Left ventricle myocardium inferior (tissue), 1 donor: ENCODE measurements around the gene VWDE. TPM values are rescaled to one million over a fixed set of nuclear protein-coding genes. Genes with fewer than 3 reads are reported as not detected.

ENCODE experiments used
- DNase-seq: peaks from one replicate; pipeline ENCODE4 v3.0.0-alpha.2; 2020
- H3K27ac ChIP-seq: fragments of 200-600 bp; replicated peaks from 2 replicates; pipeline ENCODE4 v1.8.0; 2021
- H3K27me3 ChIP-seq: fragments of 200-600 bp; 2 replicates; pipeline ENCODE4 v1.8.0; 2021; ENCODE audit warnings: low read depth
- H3K36me3 ChIP-seq: fragments of 200-600 bp; 2 replicates; pipeline ENCODE4 v1.8.0; 2021
- H3K4me1 ChIP-seq: fragments of 200-600 bp; 2 replicates; pipeline ENCODE4 v1.8.0; 2021
- H3K4me3 ChIP-seq: fragments of 200-600 bp; 2 replicates; pipeline ENCODE4 v1.8.0; 2021; ENCODE audit warnings: mild to moderate bottlenecking, moderate library complexity
- H3K9me3 ChIP-seq: fragments of 200-600 bp; replicated peaks from 2 replicates; pipeline ENCODE4 v1.8.0; 2021
- CTCF ChIP-seq: fragments of 200-600 bp; IDR thresholded peaks from 2 replicates; pipeline ENCODE4 v1.8.0; 2021; ENCODE audit warnings: antibody characterized with exemption, mild to moderate bottlenecking, borderline replicate concordance
- intact Hi-C: fragments of 100-400 bp; cut with micrococcal nuclease; formaldehyde crosslinking; loops from one replicate; pipeline ENCODE4 v1.11.0; 2022
- total RNA-seq: library from RNA; stranded (reverse); fragmentation: NEBNext Ultra II Directional; extraction: Animal tissue kit (Norgen Biotek cat#: 25700); gene quantifications from one replicate; pipeline ENCODE4 v1.2.1, GENCODE V29; 2021
- donor health status: DM: no; HTN: yes; CAD: no; lungs with severe emphysema.

VWDE gene
- total RNA-seq, 1 donor from 2014 or later, result not detected

GRCh38 chr7:12369756-12370155 lies 33.9 kb downstream of the VWDE start:
- TF ChIP-seq CTCF, result no peak
- DNase-seq, result no peak
- H3K27ac ChIP-seq, result no peak overlapping the region
- no peaks in the 10 kb centered on the region for H3K36me3 ChIP-seq
- H3K4me1 ChIP-seq, result no peaks in the 10 kb centered on the region
- no peaks in the 10 kb centered on the region for H3K27me3 ChIP-seq
- intact Hi-C loops, result no loop called here
- no peaks in the 10 kb centered on the region for H3K9me3 ChIP-seq
- H3K4me3 ChIP-seq, result peak overlapping the region; percentile 12

DNA sequence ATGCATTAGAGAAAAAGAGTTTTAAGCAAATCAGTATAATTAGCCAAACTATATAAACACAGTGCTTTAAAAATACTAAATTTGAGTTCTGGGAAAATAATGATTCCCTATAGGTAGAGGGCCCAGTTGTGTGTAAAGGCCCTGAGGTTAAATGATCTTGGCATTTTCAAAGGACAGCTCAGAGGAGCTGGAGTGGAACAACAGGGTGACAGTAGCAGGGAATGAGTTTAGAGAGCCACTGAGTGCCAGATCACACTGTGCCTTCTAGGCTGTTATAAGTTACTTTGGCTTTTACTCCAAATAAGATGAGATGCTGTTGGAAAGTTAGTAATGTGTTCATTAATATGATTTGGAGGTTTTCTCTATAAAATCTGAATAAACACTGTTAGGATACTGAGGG lies 34.6 kb downstream of the VWDE start:
- intact Hi-C loops, result no loop called here
- H3K4me3 ChIP-seq, result no peak overlapping the region
- H3K4me1 ChIP-seq, result no peaks in the 10 kb centered on the region
- H3K27me3 ChIP-seq, result no peaks in the 10 kb centered on the region
- DNase-seq, result no peak
- no peaks in the 10 kb centered on the region for H3K36me3 ChIP-seq
- TF ChIP-seq CTCF, result no peak
- no peaks in the 10 kb centered on the region for H3K9me3 ChIP-seq
- no peak overlapping the region for H3K27ac ChIP-seq

GRCh38 chr7:12360948-12361347 lies 42.7 kb downstream of the VWDE start:
- TF ChIP-seq CTCF, result no peak
- Histone ChIP-seq H3K27me3 (no peaks in the 10 kb centered on the region), H3K4me1 (no peaks in the 10 kb centered on the region), H3K36me3 (no peaks in the 10 kb centered on the region), H3K27ac (no peak overlapping the region), H3K4me3 (no peak overlapping the region), H3K9me3 (no peaks in the 10 kb centered on the region)
- no peak for DNase-seq
- intact Hi-C loops, result no loop called here

DNA sequence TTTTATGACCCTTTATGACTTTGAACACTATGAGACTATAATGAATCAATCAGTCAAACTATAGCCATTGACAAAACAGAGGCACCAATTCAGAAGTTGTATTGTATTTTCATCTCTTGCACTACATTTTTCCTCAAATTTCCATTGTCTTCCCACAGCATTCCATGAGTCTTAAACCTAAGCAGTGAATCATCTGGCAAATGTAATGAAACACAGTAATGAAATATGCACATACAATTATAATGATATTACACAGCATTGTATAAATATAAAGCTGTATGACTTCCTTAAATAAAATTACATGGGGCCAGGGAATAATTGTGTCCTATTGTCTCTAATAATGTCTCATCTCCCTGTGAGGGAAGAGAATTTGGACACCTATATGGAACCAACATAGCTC lies 45.0 kb downstream of the VWDE start:
- no peaks in the 10 kb centered on the region for H3K27me3 ChIP-seq
- no peak for DNase-seq

GRCh38 chr7:12357508-12357907 lies 46.2 kb downstream of the VWDE start:
- H3K27me3 ChIP-seq, result no peaks in the 10 kb centered on the region
- no peaks in the 10 kb centered on the region for H3K4me1 ChIP-seq
- H3K27ac ChIP-seq, result no peak overlapping the region

More for the DNA sequence above, 45.0 kb downstream of the VWDE start:
- TF ChIP-seq CTCF, result no peak
- H3K27ac ChIP-seq, result no peak overlapping the region
- H3K9me3 ChIP-seq, result no peaks in the 10 kb centered on the region
- intact Hi-C loops, result no loop called here
- H3K4me1 ChIP-seq, result no peaks in the 10 kb centered on the region
- H3K4me3 ChIP-seq, result no peak overlapping the region
- no peaks in the 10 kb centered on the region for H3K36me3 ChIP-seq

More at GRCh38 chr7:12357508-12357907, 46.2 kb downstream of the VWDE start:
- no peak for DNase-seq
- no peaks in the 10 kb centered on the region for H3K36me3 ChIP-seq
- H3K4me3 ChIP-seq, result no peak overlapping the region
- no peaks in the 10 kb centered on the region for H3K9me3 ChIP-seq
- TF ChIP-seq CTCF, result no peak
- intact Hi-C loops, result no loop called here
